Loucy (cell line): ENCODE results near the gene PKDREJ.

Source experiments
- H2AFZ ChIP-seq: fragments of 200-600 bp; sonication (generic); 2 replicates; pipeline ENCODE4 v1.6.0; 2016; ENCODE audit warnings: antibody characterized with exemption, mild to moderate bottlenecking, low read length, moderate library complexity
- H3F3A ChIP-seq: fragments of 200-600 bp; 2 replicates; pipeline ENCODE4 v1.6.0; 2016; ENCODE audit warnings: antibody characterized with exemption, low read depth, mild to moderate bottlenecking
- H3K27me3 ChIP-seq: fragments of 200-600 bp; sonication (generic); 2 replicates; pipeline ENCODE4 v1.6.1; 2014; ENCODE audit warnings: low read length, mild to moderate bottlenecking; ENCODE audit not compliant: insufficient read depth, poor library complexity, severe bottlenecking
- H3K36me3 ChIP-seq: fragments of 200-600 bp; sonication (generic); 2 replicates; pipeline ENCODE4 v1.6.1; 2016; ENCODE audit warnings: low read length; ENCODE audit not compliant: insufficient read depth
- H3K4me1 ChIP-seq: fragments of 200-600 bp; sonication (generic); 2 replicates; pipeline ENCODE4 v1.5.1; 2014; ENCODE audit warnings: low read length, mild to moderate bottlenecking; ENCODE audit not compliant: insufficient read depth, poor library complexity, severe bottlenecking
- H3K4me2 ChIP-seq: fragments of 200-600 bp; sonication (generic); 2 replicates; pipeline ENCODE4 v1.6.0; 2014; ENCODE audit warnings: antibody characterized with exemption, low read length, low read depth, mild to moderate bottlenecking; ENCODE audit not compliant: poor library complexity, severe bottlenecking
- H3K4me3 ChIP-seq: fragments of 200-600 bp; sonication (generic); 2 replicates; pipeline ENCODE4 v1.5.1; 2014; ENCODE audit warnings: low read length, mild to moderate bottlenecking, mixed read lengths; ENCODE audit not compliant: poor library complexity, severe bottlenecking
- H3K79me2 ChIP-seq: fragments of 200-600 bp; sonication (generic); 2 replicates; pipeline ENCODE4 v1.6.1; 2014; ENCODE audit warnings: low read length; ENCODE audit not compliant: insufficient read depth
- H3K9ac ChIP-seq: fragments of 200-600 bp; sonication (generic); 2 replicates; pipeline ENCODE4 v1.6.0; 2014; ENCODE audit warnings: mild to moderate bottlenecking, low read depth, low read length, moderate library complexity; ENCODE audit not compliant: poor library complexity, severe bottlenecking
- H3K9me2 ChIP-seq: fragments of 200-600 bp; sonication (generic); replicated peaks from 2 replicates; pipeline ENCODE4 v1.6.1; 2016; ENCODE audit warnings: low read depth, low read length, mixed read lengths
- H3K9me3 ChIP-seq: fragments of 200-600 bp; sonication (generic); 2 replicates; pipeline ENCODE4 v1.6.1; 2014; ENCODE audit warnings: mild to moderate bottlenecking, antibody characterized with exemption, low read length, low read depth; ENCODE audit not compliant: insufficient read depth
- H4K20me1 ChIP-seq: fragments of 200-600 bp; sonication (generic); 2 replicates; pipeline ENCODE4 v1.6.0; 2014; ENCODE audit warnings: antibody characterized with exemption, low read length, mild to moderate bottlenecking; ENCODE audit not compliant: insufficient read depth, poor library complexity, severe bottlenecking
- EZH2phosphoT487 ChIP-seq: fragments of 200-600 bp; IDR thresholded peaks from 2 replicates; pipeline ENCODE4 v1.6.1; 2018; ENCODE audit warnings: antibody characterized with exemption, mild to moderate bottlenecking, moderate library complexity, borderline replicate concordance
- TF ChIP-seq, protein P1 (sequence below): fragments of 200-600 bp; sonication (generic); conservative IDR thresholded peaks from 2 replicates; pipeline ENCODE4 v1.5.1; 2014; ENCODE audit warnings: mild to moderate bottlenecking, antibody characterized with exemption, low read length

The PKDREJ gene

DNA sequence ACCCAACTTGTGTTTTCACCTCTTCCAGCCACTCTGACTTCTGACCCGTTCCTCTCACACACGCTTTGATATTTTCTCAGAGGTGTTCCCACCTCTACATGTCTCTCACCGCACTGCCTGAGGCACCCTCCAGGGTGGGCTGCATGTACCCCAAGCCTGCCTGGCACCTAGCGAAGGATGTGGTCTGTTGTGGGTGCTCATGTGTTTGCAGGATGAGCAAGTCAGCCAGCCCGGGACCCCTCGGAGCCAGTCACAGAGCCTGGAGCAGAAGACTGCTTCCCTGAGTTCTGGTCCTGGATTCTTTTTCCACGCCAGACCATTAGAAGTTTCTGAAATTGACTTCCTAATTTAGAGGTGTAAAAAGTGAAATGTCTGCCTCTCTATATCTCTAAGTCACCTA is 37.3 kb upstream of the PKDREJ start:
- Histone ChIP-seq H3K36me3 (peaks cover 14% of the 10 kb centered on the region; the same call in 1 of the 2 replicates), H3K4me1 (peaks cover 49% of the 10 kb centered on the region), H3K79me2 (peaks cover 96% of the 10 kb centered on the region), H3F3A (no peaks in the 10 kb centered on the region), H4K20me1 (peaks cover 14% of the 10 kb centered on the region), H3K27me3 (no peaks in the 10 kb centered on the region), H3K4me3 (peak overlapping the region; percentile 56), H2AFZ (no peak overlapping the region), H3K9me3 (no peaks in the 10 kb centered on the region), H3K4me2 (peak overlapping the region; percentile 67), H3K9ac (peak overlapping the region; percentile 47), H3K9me2 (no peaks in the 10 kb centered on the region)
- TF ChIP-seq, protein P1, sequence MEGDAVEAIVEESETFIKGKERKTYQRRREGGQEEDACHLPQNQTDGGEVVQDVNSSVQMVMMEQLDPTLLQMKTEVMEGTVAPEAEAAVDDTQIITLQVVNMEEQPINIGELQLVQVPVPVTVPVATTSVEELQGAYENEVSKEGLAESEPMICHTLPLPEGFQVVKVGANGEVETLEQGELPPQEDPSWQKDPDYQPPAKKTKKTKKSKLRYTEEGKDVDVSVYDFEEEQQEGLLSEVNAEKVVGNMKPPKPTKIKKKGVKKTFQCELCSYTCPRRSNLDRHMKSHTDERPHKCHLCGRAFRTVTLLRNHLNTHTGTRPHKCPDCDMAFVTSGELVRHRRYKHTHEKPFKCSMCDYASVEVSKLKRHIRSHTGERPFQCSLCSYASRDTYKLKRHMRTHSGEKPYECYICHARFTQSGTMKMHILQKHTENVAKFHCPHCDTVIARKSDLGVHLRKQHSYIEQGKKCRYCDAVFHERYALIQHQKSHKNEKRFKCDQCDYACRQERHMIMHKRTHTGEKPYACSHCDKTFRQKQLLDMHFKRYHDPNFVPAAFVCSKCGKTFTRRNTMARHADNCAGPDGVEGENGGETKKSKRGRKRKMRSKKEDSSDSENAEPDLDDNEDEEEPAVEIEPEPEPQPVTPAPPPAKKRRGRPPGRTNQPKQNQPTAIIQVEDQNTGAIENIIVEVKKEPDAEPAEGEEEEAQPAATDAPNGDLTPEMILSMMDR = no peak
- TF ChIP-seq EZH2phosphoT487 = no peak

- H3K4me2 ChIP-seq = peak overlapping the region; percentile 77
- no peaks in the 10 kb centered on the region for H3K9me2 ChIP-seq
- H3K4me3 ChIP-seq = peak overlapping the region; percentile 79
- peaks cover 51% of the 10 kb centered on the region for H3K4me1 ChIP-seq
- TF ChIP-seq EZH2phosphoT487 = no peak
- TF ChIP-seq, protein P1 = no peak
- no peaks in the 10 kb centered on the region for H3K27me3 ChIP-seq
- H2AFZ ChIP-seq = no peak overlapping the region
- H3K9ac ChIP-seq = peak overlapping the region; percentile 94
- peaks cover 10% of the 10 kb centered on the region; the same call in 1 of the 2 replicates for H3K36me3 ChIP-seq
- H3K79me2 ChIP-seq = peaks cover 91% of the 10 kb centered on the region
- H3F3A ChIP-seq = no peaks in the 10 kb centered on the region
- H4K20me1 ChIP-seq = peaks cover 14% of the 10 kb centered on the region
- no peaks in the 10 kb centered on the region for H3K9me3 ChIP-seq
Observed at GRCh38 chr22:46299101-46299500, 36.0 kb upstream of the PKDREJ start.

GRCh38 chr22:46297151-46297812 is 34.1 kb upstream of the PKDREJ start:
- Histone ChIP-seq H2AFZ (no peak overlapping the region; the same call in 1 of the 2 replicates), H3K36me3 (peaks cover 14% of the 10 kb centered on the region; the same call in 1 of the 2 replicates), H3K4me2 (peak overlapping the region; percentile 77), H3K9me2 (no peaks in the 10 kb centered on the region), H3K79me2 (peaks cover 73% of the 10 kb centered on the region), H3K27me3 (no peaks in the 10 kb centered on the region), H3K9ac (peak overlapping the region; percentile 94), H3K9me3 (no peaks in the 10 kb centered on the region), H3K4me1 (peaks cover 52% of the 10 kb centered on the region), H3K4me3 (peak overlapping the region; percentile 79), H3F3A (no peaks in the 10 kb centered on the region), H4K20me1 (peaks cover 2% of the 10 kb centered on the region)
- no peak for TF ChIP-seq EZH2phosphoT487
- TF ChIP-seq, protein P1 = no peak
